NCI-H2081 (cell line): ENCODE measurements around the gene ZMAT2.
A peak's percentile ranks its signal among the peaks of the same experiment; 100 is the strongest.
"Not testable (repeated sequence)": the region's sequence is repeated elsewhere in the genome, so short reads cannot be mapped to it uniquely, and the experiment has no call there.

ENCODE experiments used
- DNase-seq, 2 experiments: peaks; one replicate each; lab custom pipeline; 2025; lab: John Stamatoyannopoulos, UW

ZMAT2 gene, protein sequence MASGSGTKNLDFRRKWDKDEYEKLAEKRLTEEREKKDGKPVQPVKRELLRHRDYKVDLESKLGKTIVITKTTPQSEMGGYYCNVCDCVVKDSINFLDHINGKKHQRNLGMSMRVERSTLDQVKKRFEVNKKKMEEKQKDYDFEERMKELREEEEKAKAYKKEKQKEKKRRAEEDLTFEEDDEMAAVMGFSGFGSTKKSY

DNA sequence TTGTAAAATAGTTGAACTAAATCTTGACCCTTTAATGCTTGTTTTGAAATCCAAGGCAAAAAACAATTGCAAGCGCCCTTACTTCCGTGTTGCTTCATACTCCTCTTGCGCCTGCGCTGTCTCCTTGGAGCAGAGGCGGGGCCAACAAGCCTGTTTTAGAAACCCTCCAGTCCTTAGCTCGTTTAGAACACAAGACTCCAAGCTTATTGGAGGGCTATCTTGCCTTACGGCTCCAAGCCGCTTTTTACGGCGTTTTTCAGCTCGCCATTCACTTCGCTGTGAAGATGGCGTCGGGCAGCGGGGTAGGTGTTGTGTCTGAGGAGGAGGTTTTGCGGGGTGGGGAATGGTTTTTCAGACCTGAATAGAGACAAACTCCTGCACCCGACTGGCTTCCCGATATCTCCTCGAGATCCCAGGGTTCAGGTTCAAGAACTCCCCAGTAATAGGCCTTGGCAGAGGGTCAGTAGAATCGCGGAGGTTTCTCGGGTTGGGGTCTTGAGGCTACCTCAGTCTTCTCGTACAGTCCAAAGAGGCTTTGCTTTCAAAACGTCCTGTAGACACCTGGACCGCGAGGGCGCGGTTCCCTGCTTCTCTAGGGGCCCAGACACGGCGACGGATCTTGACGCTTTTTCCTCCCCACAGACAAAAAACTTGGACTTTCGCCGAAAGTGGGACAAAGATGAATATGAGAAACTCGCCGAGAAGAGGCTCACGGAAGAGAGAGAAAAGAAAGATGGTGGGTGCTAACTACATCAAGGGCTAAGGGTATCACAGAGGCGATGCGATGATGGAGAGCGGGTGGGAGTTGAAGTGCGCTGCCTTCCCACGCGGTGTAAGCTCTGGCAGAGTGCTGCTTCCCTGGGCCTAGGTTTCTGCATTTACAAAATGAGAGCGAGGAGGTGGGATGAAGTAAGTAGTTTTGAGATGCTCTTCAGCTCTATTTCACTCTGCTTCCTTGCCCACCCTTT lies at the start of gene ZMAT2:
Gene ZMAT2, plus strand, starts transcription at position 271 of the 968 bp plus-strand sequence. Its CDS starts 14 bp downstream, at position 285.
- peak; percentile 87 to 96 for DNase-seq

DNA sequence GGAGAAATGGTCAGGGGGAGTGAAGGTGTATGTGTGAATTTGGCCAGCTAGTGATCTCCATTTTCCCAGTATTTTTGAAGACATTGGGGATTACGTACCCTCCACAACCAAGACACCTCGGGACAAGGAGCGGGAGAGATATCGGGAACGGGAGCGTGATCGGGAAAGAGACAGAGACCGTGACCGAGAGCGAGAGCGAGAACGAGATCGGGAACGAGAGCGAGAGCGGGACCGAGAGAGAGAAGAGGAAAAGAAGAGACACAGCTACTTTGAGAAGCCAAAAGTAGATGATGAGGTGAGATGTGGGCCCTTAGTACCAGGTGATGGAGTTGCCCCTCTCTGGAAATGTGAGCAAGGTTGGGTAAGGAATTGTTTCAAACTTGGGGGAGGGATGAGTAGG lies 41.4 kb upstream of the ZMAT2 start:
- DNase-seq, result no peak

DNA sequence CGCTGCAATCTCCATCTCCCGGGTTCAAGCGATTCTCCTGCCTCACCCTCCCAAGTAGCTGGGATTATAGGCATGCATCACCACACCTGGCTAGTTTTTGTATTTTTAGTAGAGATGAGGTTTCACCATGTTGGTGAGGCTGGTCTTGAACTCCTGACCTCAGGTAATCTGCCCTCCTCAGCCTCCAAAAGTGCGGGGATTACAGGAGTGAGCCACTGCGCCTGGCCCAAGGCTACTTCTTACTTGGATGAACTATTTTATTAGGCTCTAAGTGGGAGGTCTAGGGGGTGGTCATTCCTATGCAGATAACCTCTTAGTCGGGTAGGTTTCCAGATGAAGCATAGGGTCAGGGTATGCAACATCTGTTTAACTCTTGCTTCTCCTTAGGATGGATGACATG lies 39.9 kb upstream of the ZMAT2 start:
- not testable (repeated sequence) for DNase-seq

DNA sequence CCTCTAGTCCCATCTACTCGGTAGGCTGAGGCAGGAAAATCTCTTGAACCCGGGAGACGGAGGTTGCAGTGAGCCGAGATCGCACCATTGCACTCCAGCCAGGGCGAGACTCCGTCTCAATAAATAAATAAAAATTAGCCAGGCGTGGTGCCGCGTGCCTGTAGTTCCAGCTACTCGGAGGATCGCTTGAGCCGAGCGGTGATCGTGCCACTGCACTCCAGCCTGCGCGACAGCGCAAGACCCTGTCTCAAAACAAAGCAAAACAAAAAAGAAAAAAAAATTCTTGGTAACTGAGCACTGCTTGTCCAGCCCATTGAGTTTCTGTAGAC lies 36.3 kb upstream of the ZMAT2 start:
- no peak for DNase-seq

DNA sequence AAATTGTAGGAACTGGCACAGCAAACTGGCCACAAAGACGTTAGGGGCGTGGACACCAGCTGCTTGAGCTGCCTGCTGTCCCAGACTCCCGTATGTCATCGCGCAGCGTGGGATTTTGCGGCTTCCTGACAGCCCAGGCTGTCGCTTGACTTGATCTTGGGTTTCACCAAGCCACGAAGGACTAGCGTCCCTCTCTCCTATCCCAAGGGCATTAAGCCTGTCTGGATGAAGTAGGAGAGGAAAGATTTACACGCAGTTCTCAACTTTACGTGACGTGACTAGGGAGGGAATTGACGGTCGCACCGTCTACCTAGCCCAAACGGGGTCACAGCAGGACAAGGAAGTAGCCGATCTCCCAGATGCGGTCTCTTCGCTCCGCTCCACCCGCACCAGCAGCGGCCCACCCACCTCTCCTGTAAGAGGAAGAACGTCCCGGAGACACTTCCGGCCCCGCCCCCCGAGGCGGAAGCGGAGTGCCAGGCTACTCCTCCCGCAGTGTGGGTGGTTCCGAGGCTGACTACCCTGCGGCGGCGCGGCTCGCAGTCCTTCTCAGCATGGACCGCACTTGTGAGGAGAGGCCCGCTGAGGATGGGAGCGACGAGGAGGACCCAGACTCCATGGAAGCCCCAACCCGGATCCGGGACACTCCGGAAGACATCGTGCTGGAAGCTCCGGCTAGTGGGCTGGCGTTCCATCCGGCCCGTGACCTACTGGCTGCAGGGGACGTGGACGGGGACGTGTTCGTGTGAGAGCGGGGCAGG lies 35.7 kb upstream of the ZMAT2 start, which contains the start of gene WDR55:
Gene WDR55, plus strand, starts transcription at position 546 of the 761 bp plus-strand sequence. Its CDS starts 9 bp downstream, at position 555.
- peak; percentile 80 to 90 for DNase-seq

DNA sequence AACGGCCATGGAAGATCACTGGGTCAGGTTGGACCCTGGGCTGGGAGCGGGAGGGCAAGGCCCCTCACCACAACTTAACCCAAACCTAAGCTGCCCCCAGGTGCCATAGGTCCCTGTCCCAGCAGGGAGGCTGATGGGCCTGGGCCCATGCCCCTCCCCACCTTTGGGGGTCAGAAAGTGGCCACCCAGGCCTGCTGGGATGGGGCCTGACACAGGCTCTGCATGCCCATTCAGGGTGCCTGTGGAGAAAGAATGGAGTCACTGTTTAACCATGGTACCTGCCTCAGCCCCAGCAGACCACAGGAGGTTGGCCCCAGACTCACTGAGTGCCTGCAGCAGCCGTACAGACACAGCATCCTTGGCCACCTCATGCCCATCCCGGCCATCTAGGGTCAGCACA lies 29.2 kb upstream of the ZMAT2 start:
- DNase-seq, result not testable (repeated sequence)

DNA sequence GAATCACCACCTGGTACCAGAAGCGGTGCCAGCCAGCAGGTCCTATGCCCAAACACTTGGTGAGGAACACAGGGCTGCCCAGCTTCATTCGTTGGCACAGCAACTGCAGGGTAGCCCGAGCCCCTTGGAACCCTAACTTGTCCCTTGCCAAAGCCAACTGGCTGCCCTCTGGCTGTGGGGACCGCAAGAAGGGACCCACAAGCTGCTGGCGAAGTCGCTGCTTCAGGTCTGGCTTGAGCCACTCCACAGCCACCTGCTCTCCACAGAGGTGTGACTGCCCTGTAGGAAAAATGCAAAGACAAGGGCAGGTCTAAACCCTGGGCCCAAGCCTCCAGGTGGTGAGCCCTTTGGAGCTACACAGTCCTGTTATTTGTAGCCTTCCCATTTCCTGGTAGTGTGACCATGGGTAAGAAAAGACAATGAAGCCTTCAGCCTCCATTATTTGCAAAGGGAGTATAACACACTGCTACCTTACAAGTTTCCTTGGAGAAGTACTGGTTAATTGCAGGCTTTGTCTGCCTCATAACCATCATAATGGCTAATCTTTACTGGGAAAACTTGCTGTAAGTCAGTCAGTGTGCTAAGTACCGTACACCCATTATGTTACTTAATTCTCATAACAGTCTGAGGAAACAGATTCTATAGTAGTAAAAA lies 28.6 kb upstream of the ZMAT2 start:
- no peak for DNase-seq

DNA sequence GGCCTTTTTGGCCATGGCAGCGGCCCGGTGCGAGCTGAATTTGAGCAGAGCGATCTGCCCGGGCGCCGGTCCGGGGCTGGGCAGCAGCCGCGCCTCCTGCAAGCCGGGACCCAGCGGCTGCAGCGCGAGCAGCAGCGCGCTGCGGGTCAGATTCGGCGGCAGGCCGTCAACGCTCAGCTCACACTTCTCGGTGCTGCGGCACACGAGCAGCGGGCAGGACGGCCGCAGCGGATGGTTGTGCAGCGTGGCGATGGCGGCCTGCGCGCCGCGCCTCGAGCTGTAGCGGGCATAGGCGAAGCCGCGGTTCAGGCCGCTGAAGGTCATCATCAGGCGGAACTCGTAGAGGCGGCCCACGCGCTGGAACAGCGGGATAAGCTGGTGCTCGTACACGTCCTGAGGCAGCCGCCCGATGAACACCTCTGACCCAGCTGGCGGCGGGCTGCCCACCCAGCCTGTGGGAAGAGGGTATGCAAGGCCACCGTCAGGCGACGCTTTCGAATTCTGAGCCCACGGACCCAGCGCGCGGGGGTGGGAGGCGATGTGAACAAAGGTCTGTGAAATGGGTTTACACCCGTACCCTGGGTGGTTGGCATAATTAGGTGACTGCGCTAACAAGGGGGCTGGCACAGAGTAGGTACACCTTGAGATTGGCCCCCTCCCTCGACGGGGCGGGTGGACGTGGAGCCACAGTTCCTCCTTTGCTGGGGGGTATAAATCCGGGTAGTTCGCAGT lies 27.6 kb upstream of the ZMAT2 start:
- DNase-seq, result no peak

DNA sequence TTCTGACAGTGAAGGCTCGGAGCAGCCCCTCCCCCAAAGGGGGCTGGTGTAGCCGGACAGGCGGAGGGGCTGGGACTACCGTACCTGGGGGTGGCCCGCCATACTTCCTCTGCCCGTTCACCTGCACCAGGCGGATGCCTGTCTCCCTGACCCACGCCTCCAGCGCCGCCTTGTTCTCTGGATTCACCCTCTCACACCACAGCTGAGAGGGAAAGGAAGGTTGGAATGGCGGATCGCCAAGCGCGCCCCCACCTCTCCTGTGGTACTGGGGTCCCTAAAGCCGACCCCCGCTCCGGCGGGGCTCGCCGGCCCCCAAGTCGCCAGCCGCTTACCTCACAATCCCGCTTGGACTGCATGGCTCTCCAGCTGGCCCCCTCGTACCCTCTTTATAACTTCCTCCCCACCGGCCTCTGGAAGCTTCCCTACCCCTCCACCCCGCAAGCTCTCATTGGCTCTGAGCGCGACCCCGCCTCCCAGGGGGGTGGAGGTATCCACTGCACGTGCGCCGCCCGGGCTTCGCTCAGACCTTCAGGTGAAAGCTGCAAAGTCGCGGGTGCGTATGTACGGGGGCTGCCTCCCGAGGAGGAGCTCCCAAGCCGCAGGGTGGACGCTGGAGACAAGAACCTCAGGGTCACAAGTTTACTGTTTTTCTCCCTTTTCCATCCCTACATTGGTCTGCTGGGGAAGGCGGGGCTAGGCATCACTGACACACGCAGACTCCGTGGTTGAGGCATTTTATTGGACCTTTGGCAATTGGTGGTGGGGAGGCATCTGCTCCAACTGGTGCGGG lies 26.9 kb upstream of the ZMAT2 start, which contains the start of gene DND1:
Gene DND1, minus strand, starts transcription at position 390 of the 790 bp plus-strand sequence. Its CDS starts 34 bp downstream, at position 356.
- no peak for DNase-seq

DNA sequence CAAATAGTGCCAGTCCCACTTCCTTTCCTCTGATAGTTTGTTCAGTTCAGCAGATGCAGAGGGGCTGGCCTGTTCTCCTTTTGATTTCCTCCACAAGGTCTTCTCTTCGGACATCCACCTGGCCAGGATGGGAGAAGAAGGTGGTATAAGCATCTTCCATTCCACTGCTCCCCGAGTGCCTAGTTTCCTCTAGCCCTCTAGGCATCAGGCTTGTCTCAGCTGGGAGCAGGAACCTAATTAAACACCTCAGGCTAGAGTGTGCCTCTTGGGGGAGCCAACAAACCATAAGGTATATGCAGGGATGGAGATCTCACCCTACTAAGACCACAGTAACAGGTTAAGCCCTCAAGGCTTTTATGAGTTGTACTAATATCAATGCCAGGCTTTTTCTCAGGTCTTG lies 26.0 kb upstream of the ZMAT2 start:
- no peak for DNase-seq

DNA sequence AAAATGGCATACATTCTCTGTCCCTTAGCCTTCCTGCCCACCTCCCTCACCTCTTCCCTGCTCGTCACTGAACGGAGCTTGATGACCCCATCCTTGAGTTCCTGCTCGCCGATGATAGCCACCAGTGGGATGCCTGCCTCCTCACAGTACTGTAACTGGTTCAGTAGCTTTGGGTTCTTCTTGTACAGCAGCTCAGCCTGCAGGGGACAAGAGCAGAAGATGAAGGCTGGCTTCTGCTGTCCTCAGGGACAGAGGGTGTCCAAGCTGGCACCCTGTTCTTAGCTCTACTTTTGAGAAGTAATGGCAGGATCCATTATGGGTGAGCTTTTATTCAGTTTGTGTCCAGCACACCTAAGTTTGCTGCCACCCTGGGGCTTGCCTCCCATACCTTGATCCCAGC lies 25.6 kb upstream of the ZMAT2 start:
- DNase-seq, result no peak

DNA sequence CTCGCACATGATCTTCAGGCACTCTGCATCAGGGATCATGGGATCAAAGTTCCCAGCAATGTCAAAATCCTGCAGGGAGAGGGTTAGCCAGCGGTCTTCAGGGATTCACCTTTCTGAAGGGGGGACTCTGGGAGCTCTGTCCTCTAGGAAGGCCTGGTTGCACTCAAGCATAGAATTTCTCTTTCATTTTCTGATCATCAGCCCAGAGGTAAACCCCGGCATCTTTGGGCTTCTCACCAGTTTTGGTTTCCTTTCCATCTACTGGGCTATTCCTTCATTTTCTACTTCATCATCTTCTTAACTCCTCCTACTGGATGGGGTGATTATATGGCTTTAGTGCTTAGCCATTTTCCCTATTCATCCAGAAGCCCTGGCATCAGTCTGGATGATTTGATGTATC lies 22.3 kb upstream of the ZMAT2 start:
- DNase-seq, result no peak

DNA sequence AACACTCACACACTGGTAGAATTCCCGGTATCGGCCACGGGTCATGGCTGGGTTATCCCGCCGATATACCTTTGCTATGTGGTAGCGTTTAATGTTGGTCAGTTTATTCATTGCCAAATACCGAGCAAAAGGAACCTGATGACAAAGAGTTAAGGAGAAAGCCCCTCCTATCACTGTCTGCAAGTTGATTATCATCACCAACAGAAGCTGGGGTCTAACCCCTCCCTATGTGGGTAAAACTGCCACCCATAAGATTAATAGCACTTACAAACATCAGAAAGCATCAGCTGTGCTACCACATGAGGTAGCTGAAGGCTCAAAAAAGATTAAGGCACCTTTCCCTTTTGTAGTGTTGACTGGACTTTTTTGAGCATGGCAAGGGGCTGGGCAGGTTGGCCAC lies 21.3 kb upstream of the ZMAT2 start:
- DNase-seq, result no peak

DNA sequence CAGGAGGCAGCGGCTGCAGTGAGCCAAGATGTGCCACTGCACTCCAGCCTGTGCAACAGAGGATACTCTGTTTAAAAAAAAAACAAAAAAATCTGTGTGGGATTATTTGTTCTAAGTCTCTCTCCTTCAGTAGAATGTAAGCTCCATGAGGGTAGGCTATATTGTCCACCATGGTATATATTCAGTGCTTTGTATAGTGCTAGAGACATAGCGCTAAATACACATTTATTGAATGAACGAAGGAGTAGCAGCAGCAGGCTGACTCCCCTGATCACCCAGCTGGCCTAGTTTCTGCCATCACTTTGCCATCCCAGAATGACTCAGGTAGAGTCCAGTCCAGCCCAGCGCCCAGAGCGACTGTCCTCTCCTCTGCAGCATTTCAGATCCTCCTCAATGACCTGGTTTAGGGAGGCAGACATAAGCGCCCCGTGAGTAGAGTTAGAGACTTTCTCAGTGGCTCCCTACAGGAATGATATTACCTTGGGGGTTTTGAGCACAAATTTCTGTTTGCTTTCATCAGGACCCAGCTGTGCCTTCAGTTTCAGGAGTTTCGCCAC lies 9.8 kb upstream of the ZMAT2 start:
- DNase-seq, result no peak

DNA sequence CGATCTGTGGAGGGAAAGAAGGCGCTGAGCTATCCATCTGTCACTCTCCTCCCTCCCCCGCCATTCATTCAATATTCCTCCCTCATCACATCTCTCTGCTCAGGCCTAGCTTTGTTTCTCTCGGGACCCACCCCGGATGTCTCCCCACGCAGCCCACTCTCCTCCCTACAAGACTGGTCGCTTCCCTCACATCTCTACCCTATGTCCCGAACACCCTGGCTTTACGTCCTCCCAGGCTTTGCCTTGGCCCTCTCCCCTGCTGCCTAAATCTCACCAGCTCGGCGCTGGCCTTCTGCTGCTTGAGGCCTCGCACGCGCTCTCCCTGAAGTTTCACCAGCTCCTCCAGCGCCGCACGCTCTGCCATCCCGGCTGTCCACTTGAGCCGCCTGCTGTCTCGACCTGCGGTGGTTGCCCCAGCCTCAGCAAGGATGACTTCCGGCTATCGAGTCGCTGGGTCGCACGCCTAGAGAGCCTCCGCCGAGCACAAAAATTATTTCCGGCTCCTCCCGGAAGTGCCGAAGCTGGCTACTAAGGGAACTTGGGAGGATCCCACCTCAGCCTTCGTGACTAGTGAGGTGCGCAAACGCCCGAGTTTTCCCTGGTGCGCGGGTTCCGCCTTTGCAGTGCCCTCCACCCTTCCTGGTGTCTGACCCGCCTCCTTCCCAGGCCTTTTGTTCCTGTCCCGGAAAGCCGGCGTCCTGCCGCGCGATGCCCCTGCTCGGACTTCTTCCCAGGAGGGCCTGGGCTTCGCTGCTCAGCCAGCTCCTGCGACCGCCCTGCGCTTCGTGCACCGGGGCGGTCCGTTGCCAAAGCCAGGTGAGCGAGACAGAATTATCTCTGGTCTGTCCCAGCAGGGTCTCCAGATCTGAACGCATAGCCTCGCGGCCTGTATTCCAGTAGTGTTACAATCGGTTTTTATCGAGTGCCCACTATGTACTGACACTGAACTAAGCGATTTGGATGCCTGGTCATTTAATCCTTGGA lies 9.0 kb upstream of the ZMAT2 start, which contains the start of the genes HARS1 and HARS2:
Gene HARS1, minus strand, starts transcription at position 430 of the 984 bp plus-strand sequence. Its CDS starts 66 bp downstream, at position 364.
Gene HARS2, plus strand, starts transcription at position 515 of the 984 bp plus-strand sequence. Its CDS starts 194 bp downstream, at position 709.
- peak; percentile 86 to 92 for DNase-seq

DNA sequence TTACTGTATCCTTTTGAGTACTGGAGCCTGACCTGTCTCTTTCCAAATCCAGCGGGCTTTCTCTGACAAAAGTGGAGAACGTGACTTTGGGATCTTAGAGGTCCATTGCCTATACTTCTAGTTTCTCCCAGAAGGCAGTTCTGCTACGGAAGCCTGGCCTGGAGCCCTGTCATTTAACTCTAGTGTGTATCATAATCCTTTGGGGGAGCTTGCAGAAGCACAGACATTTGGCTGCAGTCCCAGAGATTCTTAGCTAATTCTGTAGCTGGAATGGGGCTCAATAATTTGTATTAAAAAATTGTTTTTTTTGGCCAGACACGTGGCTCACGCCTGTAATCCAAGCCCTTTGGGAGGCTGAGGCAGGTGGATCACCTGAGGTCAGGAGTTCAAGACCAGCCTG lies 6.0 kb upstream of the ZMAT2 start:
- DNase-seq, result no peak

DNA sequence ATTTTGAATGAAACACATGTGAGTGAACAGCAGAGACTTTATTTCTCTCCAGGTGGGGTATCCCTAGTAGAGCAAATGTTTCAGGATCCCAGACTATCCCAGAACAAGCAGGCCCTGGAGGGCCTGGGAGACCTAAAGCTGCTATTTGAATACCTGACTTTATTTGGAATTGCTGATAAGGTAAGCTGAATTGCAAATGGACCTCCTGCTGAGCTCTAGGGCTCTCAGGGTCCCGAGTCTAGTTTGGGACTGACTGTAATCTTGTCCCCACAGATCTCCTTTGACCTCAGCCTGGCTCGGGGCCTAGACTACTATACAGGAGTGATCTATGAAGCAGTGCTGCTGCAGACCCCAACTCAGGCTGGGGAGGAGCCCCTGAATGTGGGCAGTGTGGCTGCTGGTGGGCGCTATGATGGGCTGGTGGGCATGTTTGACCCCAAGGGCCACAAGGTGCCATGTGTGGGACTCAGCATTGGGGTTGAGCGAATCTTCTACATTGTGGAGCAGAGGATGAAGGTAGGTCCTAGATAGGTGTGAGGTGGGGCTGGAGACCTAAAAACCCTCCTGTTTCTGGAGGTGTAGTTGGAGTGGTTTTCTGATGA lies 3.3 kb upstream of the ZMAT2 start:
- DNase-seq, result no peak

DNA sequence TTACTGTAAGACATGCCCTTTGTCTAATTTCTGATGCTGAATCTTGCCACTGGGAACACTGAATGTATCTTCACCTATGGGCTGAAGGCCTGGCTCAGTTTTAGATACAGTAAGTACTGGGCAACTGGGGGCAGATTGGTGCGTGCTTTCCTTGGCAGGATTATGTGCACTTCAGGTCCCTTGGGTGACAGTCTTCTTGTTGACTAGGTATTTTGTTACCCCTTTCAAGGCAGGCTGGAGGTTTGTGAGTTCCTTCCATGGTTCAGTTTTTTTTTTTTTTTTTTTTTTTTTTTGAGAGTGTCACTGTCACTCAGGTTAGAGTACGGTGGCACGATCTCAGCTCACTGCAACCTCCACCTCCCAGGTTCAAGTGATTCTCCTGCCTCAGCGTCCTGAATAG lies 7.6 kb downstream of the ZMAT2 start:
- no peak for DNase-seq
